ENCODE results near the gene GGT6.
A peak's percentile ranks its signal among the peaks of the same experiment; 100 is the strongest.
"Not testable (repeated sequence)": the region's sequence is repeated elsewhere in the genome, so short reads cannot be mapped to it uniquely, and the experiment has no call there.

Gene GGT6, protein sequence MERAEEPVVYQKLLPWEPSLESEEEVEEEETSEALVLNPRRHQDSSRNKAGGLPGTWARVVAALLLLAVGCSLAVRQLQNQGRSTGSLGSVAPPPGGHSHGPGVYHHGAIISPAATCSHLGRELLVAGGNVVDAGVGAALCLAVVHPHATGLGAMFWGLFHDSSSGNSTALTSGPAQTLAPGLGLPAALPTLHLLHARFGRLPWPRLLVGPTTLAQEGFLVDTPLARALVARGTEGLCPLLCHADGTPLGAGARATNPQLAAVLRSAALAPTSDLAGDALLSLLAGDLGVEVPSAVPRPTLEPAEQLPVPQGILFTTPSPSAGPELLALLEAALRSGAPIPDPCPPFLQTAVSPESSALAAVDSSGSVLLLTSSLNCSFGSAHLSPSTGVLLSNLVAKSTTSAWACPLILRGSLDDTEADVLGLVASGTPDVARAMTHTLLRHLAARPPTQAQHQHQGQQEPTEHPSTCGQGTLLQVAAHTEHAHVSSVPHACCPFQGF

DNA sequence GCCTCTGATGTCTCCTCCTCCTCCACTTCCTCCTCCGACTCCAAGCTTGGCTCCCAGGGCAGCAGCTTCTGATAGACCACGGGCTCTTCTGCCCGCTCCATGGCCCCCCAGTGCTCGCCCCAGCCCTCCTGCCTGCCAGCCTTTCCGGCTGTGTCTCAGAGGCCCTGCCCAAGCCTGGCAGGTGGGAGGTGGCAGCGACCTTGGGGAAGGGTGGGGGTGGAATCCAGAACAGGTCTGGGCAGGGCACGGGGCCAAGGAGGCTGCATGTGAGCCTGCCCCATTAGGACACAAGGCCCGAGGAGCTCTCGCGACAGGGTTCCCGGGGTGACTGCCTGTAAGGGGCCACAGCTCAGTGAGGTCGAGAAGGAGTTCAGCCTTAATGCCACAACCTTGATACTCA, at the start of gene GGT6:
Gene GGT6 (minus strand): TSS at position 157 of the 400 bp plus-strand sequence. CDS start 56 bp downstream, at position 101.
- Histone ChIP-seq H3K4me3 (ENCODE audit: low read depth in 1 of 2, low read length in 2 of 2) (peak within 1 kb of the TSS in 1 of 2 donors; percentile 50), H3K27me3 (ENCODE audit: low read depth, low read length) (no peaks in the 10 kb centered on the region), H3K36me3 (ENCODE audit: control insufficient read depth in 1 of 2, insufficient read depth in 2 of 2, low read length in 2 of 2) (no peaks in the 10 kb centered on the region), H3K9me3 (ENCODE audit: control insufficient read depth in 1 of 2, low read length in 2 of 2) (no peaks in the 10 kb centered on the region), H3K27ac (ENCODE audit: low read length) (peak within 1 kb of the TSS; percentile 63), H3K4me1 (ENCODE audit: control insufficient read depth in 1 of 2, insufficient read depth in 2 of 2, low read length in 2 of 2) (peaks cover 8 to 16% of the 10 kb centered on the region in 2 donors)

DNA sequence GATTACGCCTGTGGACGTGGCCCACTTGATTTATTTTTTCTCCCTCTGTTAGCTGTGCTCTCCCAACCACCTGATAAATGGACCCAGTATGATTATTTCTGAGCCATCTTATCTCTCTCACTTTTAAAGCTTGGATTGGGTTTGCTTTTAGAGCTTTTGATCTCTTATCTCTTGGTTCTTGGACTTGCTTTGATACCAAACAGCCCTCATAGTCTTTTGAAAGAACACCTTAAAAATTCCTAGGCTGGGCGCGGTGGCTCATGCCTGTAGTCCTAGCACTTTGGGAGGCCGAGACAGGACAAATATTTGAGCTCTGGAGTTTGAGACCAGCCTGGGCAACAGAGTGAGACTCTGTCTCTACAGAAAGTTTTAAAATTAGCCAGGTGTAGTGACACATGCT, 49.8 kb upstream of the GGT6 start:
- no peaks in the 10 kb centered on the region for H3K36me3 ChIP-seq (ENCODE audit: control insufficient read depth in 1 of 2, insufficient read depth in 2 of 2, low read length in 2 of 2)
- H3K9me3 ChIP-seq (ENCODE audit: control insufficient read depth in 1 of 2, low read length in 2 of 2): no peaks in the 10 kb centered on the region
- peaks cover 10 to 26% of the 10 kb centered on the region in 2 donors for H3K4me1 ChIP-seq (ENCODE audit: control insufficient read depth in 1 of 2, insufficient read depth in 2 of 2, low read length in 2 of 2)
- H3K4me3 ChIP-seq (ENCODE audit: low read depth in 1 of 2, low read length in 2 of 2): no peak overlapping the region
- no peak overlapping the region for H3K27ac ChIP-seq (ENCODE audit: low read length)
- H3K27me3 ChIP-seq (ENCODE audit: low read depth, low read length): no peaks in the 10 kb centered on the region

DNA sequence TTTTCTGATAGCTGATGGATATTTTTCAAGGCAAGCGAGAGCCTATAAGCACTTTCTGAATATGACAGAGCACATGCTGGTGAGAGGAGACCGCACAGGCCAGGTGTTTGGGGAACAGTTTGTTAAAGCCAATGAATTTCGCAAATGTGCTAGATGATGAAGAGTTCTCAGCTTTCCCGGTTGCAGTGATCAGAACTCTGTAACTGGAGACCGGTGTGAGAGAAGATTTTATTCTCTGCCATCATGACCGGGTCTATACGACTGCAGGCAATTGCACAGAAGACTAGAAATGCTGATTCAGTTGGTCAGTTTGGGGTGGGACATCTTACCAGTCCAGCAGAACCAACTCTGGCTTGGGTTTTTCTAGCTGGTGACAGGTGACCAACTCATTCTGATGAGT, 49.4 kb upstream of the GGT6 start:
- no peak overlapping the region for H3K4me3 ChIP-seq (ENCODE audit: low read depth in 1 of 2, low read length in 2 of 2)
- no peak overlapping the region for H3K27ac ChIP-seq (ENCODE audit: low read length)

DNA sequence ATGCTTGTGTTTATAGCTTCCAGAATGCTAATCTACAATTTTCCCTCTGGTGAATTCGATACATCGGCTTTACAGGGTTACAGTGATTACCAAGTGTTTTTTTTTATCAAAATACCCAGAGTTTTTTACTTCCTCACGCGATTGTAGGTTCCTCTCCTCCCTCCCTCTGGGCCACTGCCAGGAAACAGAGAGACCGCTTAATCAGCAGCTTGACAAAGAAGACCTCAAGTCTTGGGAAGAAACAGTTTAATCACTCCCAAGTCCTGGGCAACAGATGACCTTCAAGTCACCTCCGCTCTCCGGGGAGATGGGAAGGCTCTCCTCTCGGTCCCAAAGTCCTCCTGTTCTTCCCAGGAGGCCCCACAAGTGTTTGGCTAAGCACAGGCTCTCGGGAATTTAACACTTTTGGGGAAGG, 47.4 kb upstream of the GGT6 start:
- Histone ChIP-seq H3K9me3 (ENCODE audit: control insufficient read depth in 1 of 2, low read length in 2 of 2) (no peaks in the 10 kb centered on the region), H3K27me3 (ENCODE audit: low read depth, low read length) (no peaks in the 10 kb centered on the region), H3K4me3 (ENCODE audit: low read depth in 1 of 2, low read length in 2 of 2) (no peak overlapping the region), H3K36me3 (ENCODE audit: control insufficient read depth in 1 of 2, insufficient read depth in 2 of 2, low read length in 2 of 2) (no peaks in the 10 kb centered on the region), H3K4me1 (ENCODE audit: control insufficient read depth in 1 of 2, insufficient read depth in 2 of 2, low read length in 2 of 2) (peaks cover 10 to 32% of the 10 kb centered on the region in 2 donors), H3K27ac (ENCODE audit: low read length) (peak overlapping the region; percentile 30)

More for the DNA sequence above, 49.4 kb upstream of the GGT6 start:
- no peaks in the 10 kb centered on the region for H3K27me3 ChIP-seq (ENCODE audit: low read depth, low read length)
- no peaks in the 10 kb centered on the region for H3K36me3 ChIP-seq (ENCODE audit: control insufficient read depth in 1 of 2, insufficient read depth in 2 of 2, low read length in 2 of 2)
- H3K9me3 ChIP-seq (ENCODE audit: control insufficient read depth in 1 of 2, low read length in 2 of 2): no peaks in the 10 kb centered on the region
- H3K4me1 ChIP-seq (ENCODE audit: control insufficient read depth in 1 of 2, insufficient read depth in 2 of 2, low read length in 2 of 2): peaks cover 10 to 26% of the 10 kb centered on the region in 2 donors

DNA sequence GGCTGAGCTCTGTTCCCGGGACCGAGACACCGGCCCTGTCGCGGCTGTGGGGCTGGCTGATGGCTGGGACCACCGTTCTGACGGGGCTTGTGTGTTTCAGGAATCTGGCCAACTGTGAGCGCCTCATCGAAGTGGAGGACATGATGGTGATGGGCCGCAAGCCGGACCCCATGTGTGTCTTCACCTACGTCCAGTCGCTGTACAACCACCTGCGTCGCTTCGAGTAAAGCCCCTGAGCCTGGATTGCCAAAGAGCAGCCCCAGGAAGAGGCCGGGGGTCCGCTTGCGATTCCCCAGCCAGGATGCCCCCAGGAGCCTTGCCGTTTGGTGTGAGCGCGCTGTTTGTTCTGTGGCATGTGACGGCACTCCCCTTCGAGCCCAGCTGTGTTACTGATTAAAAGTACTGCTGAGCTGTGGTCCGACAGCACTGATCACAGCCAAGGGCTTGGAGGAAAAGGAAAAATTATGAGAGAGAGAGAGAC, 46.9 kb upstream of the GGT6 start:
- H3K27ac ChIP-seq (ENCODE audit: low read length): peak overlapping the region; percentile 30
- H3K36me3 ChIP-seq (ENCODE audit: control insufficient read depth in 1 of 2, insufficient read depth in 2 of 2, low read length in 2 of 2): no peaks in the 10 kb centered on the region
- H3K27me3 ChIP-seq (ENCODE audit: low read depth, low read length): no peaks in the 10 kb centered on the region
- no peak overlapping the region for H3K4me3 ChIP-seq (ENCODE audit: low read depth in 1 of 2, low read length in 2 of 2)
- H3K4me1 ChIP-seq (ENCODE audit: control insufficient read depth in 1 of 2, insufficient read depth in 2 of 2, low read length in 2 of 2): peaks cover 10 to 32% of the 10 kb centered on the region in 2 donors
- no peaks in the 10 kb centered on the region for H3K9me3 ChIP-seq (ENCODE audit: control insufficient read depth in 1 of 2, low read length in 2 of 2)

DNA sequence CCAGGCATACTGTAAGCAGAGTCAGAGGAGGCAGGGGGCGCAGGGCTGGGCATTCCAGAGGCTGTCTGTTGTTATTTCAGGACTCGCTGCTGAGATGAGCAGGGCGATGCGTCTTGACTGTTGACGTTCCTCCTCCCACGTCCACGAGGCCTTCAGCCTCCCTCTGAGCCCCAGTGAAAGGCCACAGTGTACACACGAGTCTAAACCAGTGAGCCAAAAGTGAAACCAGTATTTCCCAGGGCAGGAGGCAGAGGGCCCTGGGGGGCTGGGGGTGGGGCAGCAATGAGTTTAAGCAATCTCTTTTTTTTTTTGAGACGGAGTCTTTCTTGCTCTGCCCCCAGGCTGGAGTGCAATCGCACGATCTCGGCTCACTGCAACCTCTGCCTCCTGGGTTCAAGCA, 45.4 kb upstream of the GGT6 start:
- no peaks in the 10 kb centered on the region for H3K36me3 ChIP-seq (ENCODE audit: control insufficient read depth in 1 of 2, insufficient read depth in 2 of 2, low read length in 2 of 2)
- H3K9me3 ChIP-seq (ENCODE audit: control insufficient read depth in 1 of 2, low read length in 2 of 2): no peaks in the 10 kb centered on the region
- peaks cover 10 to 32% of the 10 kb centered on the region in 2 donors for H3K4me1 ChIP-seq (ENCODE audit: control insufficient read depth in 1 of 2, insufficient read depth in 2 of 2, low read length in 2 of 2)
- no peak overlapping the region for H3K4me3 ChIP-seq (ENCODE audit: low read depth in 1 of 2, low read length in 2 of 2)
- H3K27me3 ChIP-seq (ENCODE audit: low read depth, low read length): no peaks in the 10 kb centered on the region
- H3K27ac ChIP-seq (ENCODE audit: low read length): no peak overlapping the region

DNA sequence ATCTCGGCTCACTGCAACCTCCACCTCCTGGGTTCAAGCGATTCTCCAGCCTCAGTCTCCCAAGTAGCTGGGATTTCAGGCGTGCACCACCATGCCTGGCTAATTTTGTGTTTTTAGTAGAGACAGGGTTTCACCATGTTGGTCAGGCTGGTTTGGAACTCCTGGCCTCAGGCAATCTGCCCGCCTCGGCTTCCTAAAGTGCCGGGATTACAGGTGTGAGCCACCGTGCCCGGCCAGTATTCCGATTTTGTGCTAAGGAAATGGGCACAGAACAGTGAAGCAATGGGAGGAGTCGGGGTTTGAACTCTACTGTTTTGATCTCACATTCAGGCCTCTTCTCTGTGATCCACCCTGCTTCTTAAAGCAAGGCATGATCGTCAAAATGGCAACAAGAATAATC, 44.4 kb upstream of the GGT6 start:
- H3K4me3 ChIP-seq (ENCODE audit: low read depth in 1 of 2, low read length in 2 of 2); H3K27me3 ChIP-seq (ENCODE audit: low read depth, low read length); H3K27ac ChIP-seq (ENCODE audit: low read length); H3K36me3 ChIP-seq (ENCODE audit: control insufficient read depth in 1 of 2, insufficient read depth in 2 of 2, low read length in 2 of 2); H3K9me3 ChIP-seq (ENCODE audit: control insufficient read depth in 1 of 2, low read length in 2 of 2): not testable (repeated sequence)
- H3K4me1 ChIP-seq (ENCODE audit: control insufficient read depth in 1 of 2, insufficient read depth in 2 of 2, low read length in 2 of 2): peaks cover 10 to 39% of the 10 kb centered on the region in 2 donors

DNA sequence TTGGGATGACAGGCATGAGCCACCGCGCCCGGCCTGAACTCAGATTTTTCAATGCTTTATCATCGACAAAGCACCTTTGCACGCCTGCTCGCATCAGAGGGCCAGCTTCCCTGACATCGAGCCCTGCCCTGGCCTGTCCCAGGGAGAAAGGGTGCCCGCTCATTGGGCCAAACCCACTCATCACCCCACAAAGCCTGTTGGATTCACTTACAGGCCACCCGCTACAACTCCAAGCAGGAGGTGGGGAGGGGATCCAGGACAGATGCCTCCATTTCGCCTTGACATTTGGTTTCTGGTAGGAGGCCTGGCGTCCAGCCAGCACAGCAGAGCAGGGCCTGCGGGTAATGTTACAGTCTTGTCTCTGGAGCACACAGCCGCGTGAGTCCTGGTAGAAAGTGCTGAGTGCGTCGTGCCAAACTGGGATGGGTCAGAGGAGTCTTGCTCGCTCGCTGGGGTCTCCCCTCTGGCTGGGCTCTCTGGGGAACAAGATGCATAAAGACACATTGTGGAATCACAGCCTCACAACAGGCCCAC, 43.8 kb upstream of the GGT6 start:
- no peaks in the 10 kb centered on the region for H3K27me3 ChIP-seq (ENCODE audit: low read depth, low read length)
- H3K4me1 ChIP-seq (ENCODE audit: control insufficient read depth in 1 of 2, insufficient read depth in 2 of 2, low read length in 2 of 2): peaks cover 10 to 43% of the 10 kb centered on the region in 2 donors
- H3K4me3 ChIP-seq (ENCODE audit: low read depth in 1 of 2, low read length in 2 of 2): no peak overlapping the region
- no peaks in the 10 kb centered on the region for H3K9me3 ChIP-seq (ENCODE audit: control insufficient read depth in 1 of 2, low read length in 2 of 2)
- no peak overlapping the region for H3K27ac ChIP-seq (ENCODE audit: low read length)
- H3K36me3 ChIP-seq (ENCODE audit: control insufficient read depth in 1 of 2, insufficient read depth in 2 of 2, low read length in 2 of 2): no peaks in the 10 kb centered on the region

DNA sequence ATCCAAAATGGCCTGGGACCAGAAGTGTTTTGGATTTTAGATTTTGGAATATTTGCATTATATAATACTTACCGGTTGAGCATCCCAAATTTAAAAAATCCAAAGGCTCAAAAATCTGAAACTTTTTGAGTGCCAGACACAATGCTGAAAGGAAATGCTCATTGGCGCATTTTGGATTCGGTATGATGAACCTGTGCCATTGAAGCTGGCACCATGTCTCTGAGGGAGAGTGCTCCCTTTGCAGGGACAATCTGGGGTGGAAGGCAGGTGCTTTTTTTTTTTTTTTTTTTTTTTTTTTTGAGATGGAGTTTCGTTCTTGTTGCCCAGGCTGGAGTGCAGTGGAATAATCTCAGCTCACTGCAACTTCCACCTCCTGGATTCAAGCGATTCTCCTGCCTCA, 41.7 kb upstream of the GGT6 start:
- Histone ChIP-seq H3K4me1 (ENCODE audit: control insufficient read depth in 1 of 2, insufficient read depth in 2 of 2, low read length in 2 of 2) (peaks cover 0 to 25% of the 10 kb centered on the region in 2 donors), H3K36me3 (ENCODE audit: control insufficient read depth in 1 of 2, insufficient read depth in 2 of 2, low read length in 2 of 2) (no peaks in the 10 kb centered on the region), H3K27ac (ENCODE audit: low read length) (no peak overlapping the region), H3K27me3 (ENCODE audit: low read depth, low read length) (no peaks in the 10 kb centered on the region), H3K9me3 (ENCODE audit: control insufficient read depth in 1 of 2, low read length in 2 of 2) (no peaks in the 10 kb centered on the region), H3K4me3 (ENCODE audit: low read depth in 1 of 2, low read length in 2 of 2) (no peak overlapping the region)

DNA sequence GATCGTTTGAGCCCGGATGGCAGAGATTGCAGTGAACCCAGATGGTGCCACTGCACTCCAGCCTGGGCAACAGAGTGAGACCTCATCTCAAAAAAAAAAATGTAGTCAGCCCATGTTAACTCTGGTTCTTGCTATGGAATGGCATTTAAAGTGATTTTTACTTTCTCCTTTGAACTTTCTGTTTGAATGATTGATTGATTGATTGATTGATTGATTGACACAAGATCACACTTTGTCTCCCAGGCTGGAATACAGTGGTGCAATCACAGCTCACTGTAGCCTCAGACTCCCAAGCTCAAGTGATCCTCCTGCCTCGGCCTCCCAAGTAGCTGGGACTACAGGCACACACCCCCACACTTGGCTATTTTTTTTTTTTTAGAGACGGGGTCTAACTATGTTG, 40.9 kb upstream of the GGT6 start:
- Histone ChIP-seq H3K4me1 (ENCODE audit: control insufficient read depth in 1 of 2, insufficient read depth in 2 of 2, low read length in 2 of 2) (peaks cover 0 to 22% of the 10 kb centered on the region in 2 donors), H3K36me3 (ENCODE audit: control insufficient read depth in 1 of 2, insufficient read depth in 2 of 2, low read length in 2 of 2) (no peaks in the 10 kb centered on the region), H3K4me3 (ENCODE audit: low read depth in 1 of 2, low read length in 2 of 2) (no peak overlapping the region), H3K27me3 (ENCODE audit: low read depth, low read length) (no peaks in the 10 kb centered on the region), H3K9me3 (ENCODE audit: control insufficient read depth in 1 of 2, low read length in 2 of 2) (no peaks in the 10 kb centered on the region), H3K27ac (ENCODE audit: low read length) (no peak overlapping the region)

DNA sequence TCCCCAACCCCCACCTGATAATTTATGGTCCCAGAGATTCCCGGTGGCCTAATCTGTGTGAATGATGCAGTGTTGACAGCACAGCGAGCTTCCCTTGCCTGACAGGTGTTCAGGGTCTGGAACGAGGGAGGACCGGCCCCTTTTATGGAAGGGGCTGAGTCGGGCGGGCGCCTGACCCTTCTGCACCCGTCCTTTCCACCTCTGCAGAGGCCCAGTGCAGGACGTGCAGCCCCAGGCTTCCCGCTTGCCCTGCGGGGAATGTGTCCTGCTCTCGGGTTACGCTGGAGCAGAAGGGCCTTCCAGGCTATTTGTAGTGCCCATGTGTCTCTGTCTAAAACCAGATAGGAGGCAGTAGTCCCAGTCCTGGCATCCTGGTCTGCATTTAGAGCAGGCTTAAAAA, 40.2 kb upstream of the GGT6 start:
- Histone ChIP-seq H3K36me3 (ENCODE audit: control insufficient read depth in 1 of 2, insufficient read depth in 2 of 2, low read length in 2 of 2) (no peaks in the 10 kb centered on the region), H3K4me3 (ENCODE audit: low read depth in 1 of 2, low read length in 2 of 2) (no peak overlapping the region), H3K27me3 (ENCODE audit: low read depth, low read length) (no peaks in the 10 kb centered on the region), H3K4me1 (ENCODE audit: control insufficient read depth in 1 of 2, insufficient read depth in 2 of 2, low read length in 2 of 2) (peaks cover 0 to 18% of the 10 kb centered on the region in 2 donors), H3K27ac (ENCODE audit: low read length) (no peak overlapping the region), H3K9me3 (ENCODE audit: control insufficient read depth in 1 of 2, low read length in 2 of 2) (no peaks in the 10 kb centered on the region)
